HG02588 (cell line): ENCODE results near the gene TFRC.
"Not testable (repeated sequence)": the region's sequence is repeated elsewhere in the genome, so short reads cannot be mapped to it uniquely, and the experiment has no call there.

ENCODE experiments used
- ATAC-seq: cut with Tn5 transposase; IDR thresholded peaks from one replicate; pipeline ENCODE4 v1.9.1; 2021; ENCODE audit warnings: mild to moderate bottlenecking, moderate library complexity; ENCODE audit not compliant: unreplicated experiment

Gene TFRC

GRCh38 chr3:196082619-196082971 lies 705 bp upstream of the TFRC start:
- no peak for ATAC-seq

GRCh38 chr3:196081002-196081833 lies 672 bp downstream of the TFRC start:
- ATAC-seq, result peak; percentile 38

- not testable (repeated sequence) for ATAC-seq
Observed at GRCh38 chr3:196080101-196080846, 1.6 kb downstream of the TFRC start.

- ATAC-seq, result no peak
Observed at GRCh38 chr3:196079682-196080081, 2.2 kb downstream of the TFRC start.

- ATAC-seq, result no peak
Observed at GRCh38 chr3:196075013-196075412, 6.9 kb downstream of the TFRC start.

GRCh38 chr3:196073255-196073753 lies 8.6 kb downstream of the TFRC start:
- peak; percentile 60 for ATAC-seq

GRCh38 chr3:196072313-196072712 lies 9.6 kb downstream of the TFRC start:
- ATAC-seq, result no peak

GRCh38 chr3:196068812-196069211 lies 13.1 kb downstream of the TFRC start:
- not testable (repeated sequence) for ATAC-seq

GRCh38 chr3:196067439-196067838 lies 14.5 kb downstream of the TFRC start:
- no peak for ATAC-seq

- ATAC-seq, result no peak
Observed at GRCh38 chr3:196063971-196064370, 17.9 kb downstream of the TFRC start.

- ATAC-seq, result no peak
Observed at GRCh38 chr3:196063456-196063855, 18.4 kb downstream of the TFRC start.

- no peak for ATAC-seq
Observed at GRCh38 chr3:196063049-196063448, 18.8 kb downstream of the TFRC start.

- no peak for ATAC-seq
Observed at GRCh38 chr3:196060834-196061233, 21.1 kb downstream of the TFRC start.

GRCh38 chr3:196057760-196058331 lies 24.0 kb downstream of the TFRC start:
- no peak for ATAC-seq

GRCh38 chr3:196056371-196056770 lies 25.5 kb downstream of the TFRC start:
- ATAC-seq, result not testable (repeated sequence)

GRCh38 chr3:196055683-196056270 lies 26.1 kb downstream of the TFRC start:
- ATAC-seq, result no peak

- no peak for ATAC-seq
Observed at GRCh38 chr3:196055240-196055639, 26.6 kb downstream of the TFRC start.

- ATAC-seq, result no peak
Observed at GRCh38 chr3:196054661-196055060, 27.2 kb downstream of the TFRC start.

- ATAC-seq, result no peak
Observed at GRCh38 chr3:196053487-196053886, 28.4 kb downstream of the TFRC start.

- ATAC-seq, result no peak
Observed at GRCh38 chr3:196051282-196052076, 30.4 kb downstream of the TFRC start.
